D721Med (cell line): ENCODE measurements around the gene CHN2.

Experiments
- DNase-seq: peaks from one replicate; pipeline ENCODE4 v3.0.0; 2011; ENCODE audit warnings: low spot score; ENCODE audit not compliant: insufficient read length
- FAIRE-seq: peaks from 2 replicates; lab custom pipeline; 2011; peaks lifted over from hg19 to GRCh38; lab: Jason Lieb, UNC
- CTCF ChIP-seq: IDR thresholded peaks from 2 replicates; pipeline ENCODE4 v1.5.1; 2012; ENCODE audit warnings: mild to moderate bottlenecking, control low read depth; ENCODE audit not compliant: insufficient read depth; ENCODE audit errors: missing control alignments

The CHN2 gene

GRCh38 chr7:29352041-29352440 is 157.5 kb downstream of the CHN2 start:
- TF ChIP-seq CTCF, result no peak
- DNase-seq, result no peak
- FAIRE-seq, result no peak

GRCh38 chr7:29353810-29354209 is 159.2 kb downstream of the CHN2 start:
- no peak for DNase-seq
- no peak for FAIRE-seq
- TF ChIP-seq CTCF, result no peak

GRCh38 chr7:29354340-29354739 is 159.8 kb downstream of the CHN2 start:
- no peak for TF ChIP-seq CTCF
- DNase-seq (no peak), FAIRE-seq (no peak)

GRCh38 chr7:29355388-29355787 is 160.8 kb downstream of the CHN2 start:
- TF ChIP-seq CTCF, result no peak
- DNase-seq, result no peak
- FAIRE-seq, result no peak

- FAIRE-seq, result no peak
- no peak for DNase-seq
- TF ChIP-seq CTCF, result no peak
These were observed 162.1 kb downstream of the CHN2 start for GRCh38 chr7:29356631-29357030.

GRCh38 chr7:29359482-29360093 is 165.0 kb downstream of the CHN2 start:
- FAIRE-seq, result no peak
- TF ChIP-seq CTCF, result peak; percentile 9
- DNase-seq, result no peak

GRCh38 chr7:29360633-29361625 is 166.4 kb downstream of the CHN2 start:
- FAIRE-seq (no peak), DNase-seq (no peak)
- no peak for TF ChIP-seq CTCF
